SK-N-SH (cell line): ENCODE data around the gene GCDH. TPM values are rescaled to one million over a fixed set of nuclear protein-coding genes. Genes with fewer than 3 reads are reported as not detected.

Experiments used
- CTCF ChIA-PET: fragments of 300-600, 350-600 bp; formaldehyde crosslinking; extraction: SDS; loops from one replicate; lab custom pipeline; 2021; lab: Yijun Ruan, JAX
- POLR2A ChIA-PET: fragments of 350-600 bp; sonication (Branson Sonifier 250); formaldehyde crosslinking; extraction: SDS; loops from one replicate; lab custom pipeline; 2020; ENCODE audit warnings: antibody characterized with exemption, inconsistent platforms; lab: Yijun Ruan, JAX
- DNase-seq: peaks from one replicate; pipeline ENCODE4 v3.0.0; 2012
- H2AFZ ChIP-seq: fragments of 200-600 bp; sonication (generic); 2 replicates; pipeline ENCODE4 v1.8.1; 2016; ENCODE audit warnings: antibody characterized with exemption, mild to moderate bottlenecking, low read depth
- H3F3A ChIP-seq: fragments of 200-600 bp; sonication (generic); replicated peaks from 2 replicates; pipeline ENCODE3; 2016; ENCODE audit warnings: antibody characterized with exemption, mild to moderate bottlenecking; ENCODE audit not compliant: insufficient read depth
- H3K27ac ChIP-seq, 2 experiments: fragments of 200-500 bp in 1 of 2; fragments of 200-600 bp in 1 of 2; sonication (Bioruptor generic) in 1 of 2; sonication (generic), shearing (Covaris generic) in 1 of 2; 2 replicates each; pipeline versions ENCODE4 v1.5.1 to v1.6.1; 2014 to 2016; ENCODE audit warnings: low read depth in 2 of 2, inconsistent platforms in 1 of 2, low read length in 1 of 2, mild to moderate bottlenecking in 1 of 2, mixed read lengths in 1 of 2
- H3K27me3 ChIP-seq: fragments of 200-600 bp; sonication (generic), shearing (Covaris generic); 2 replicates; pipeline ENCODE4 v1.6.1; 2016; ENCODE audit warnings: mixed run types; ENCODE audit not compliant: insufficient read depth
- H3K36me3 ChIP-seq, 2 experiments: fragments of 200-500 bp in 1 of 2; fragments of 200-600 bp in 1 of 2; sonication (Bioruptor generic) in 1 of 2; sonication (generic) in 1 of 2; replicated peaks in 1 of 2; 2 replicates each; pipeline versions ENCODE3 to v1.5.1; 2014 to 2016; ENCODE audit warnings: low read length in 1 of 2, mild to moderate bottlenecking in 1 of 2; ENCODE audit not compliant: insufficient read depth in 2 of 2, control insufficient read depth in 1 of 2
- H3K4me1 ChIP-seq, 2 experiments: fragments of 200-500 bp in 1 of 2; fragments of 200-600 bp in 1 of 2; sonication (Bioruptor generic) in 1 of 2; sonication (generic), shearing (Covaris generic) in 1 of 2; 2 replicates each; pipeline versions ENCODE4 v1.5.1 to v1.6.1; 2014 to 2016; ENCODE audit warnings: low read depth in 1 of 2, low read length in 1 of 2, mixed run types in 1 of 2; ENCODE audit not compliant: insufficient read depth in 2 of 2, control insufficient read depth in 1 of 2
- H3K4me2 ChIP-seq: fragments of 200-600 bp; sonication (generic), shearing (Covaris generic); 2 replicates; pipeline ENCODE4 v1.6.1; 2017; ENCODE audit warnings: mixed run types
- H3K4me3 ChIP-seq, 2 experiments: fragments of 200-500 bp in 1 of 2; fragments of 200-600 bp in 1 of 2; sonication (Bioruptor generic) in 1 of 2; sonication (generic), shearing (Covaris generic) in 1 of 2; 2 replicates each; pipeline versions ENCODE4 v1.5.1 to v1.8.1; 2014 to 2016; ENCODE audit warnings: low read depth in 2 of 2, inconsistent platforms in 1 of 2, low read length in 1 of 2, mild to moderate bottlenecking in 1 of 2, mixed read lengths in 1 of 2, moderate library complexity in 1 of 2
- H3K79me2 ChIP-seq: fragments of 200-600 bp; sonication (generic); 2 replicates; pipeline ENCODE4 v1.8.1; 2017; ENCODE audit warnings: mild to moderate bottlenecking; ENCODE audit not compliant: insufficient read depth
- H3K9ac ChIP-seq: fragments of 200-600 bp; sonication (generic); 2 replicates; pipeline ENCODE4 v1.6.1; 2017; ENCODE audit warnings: mixed run types
- H3K9me2 ChIP-seq: fragments of 200-600 bp; sonication (generic); 2 replicates; pipeline ENCODE4 v1.6.1; 2017; ENCODE audit warnings: mixed run types
- H3K9me3 ChIP-seq: fragments of 200-600 bp; sonication (generic); 2 replicates; pipeline ENCODE4 v1.6.1; 2017; ENCODE audit warnings: mixed run types, mild to moderate bottlenecking, moderate library complexity
- H4K20me1 ChIP-seq: fragments of 200-600 bp; sonication (generic); 2 replicates; pipeline ENCODE4 v1.6.1; 2017; ENCODE audit warnings: mild to moderate bottlenecking, mixed run types; ENCODE audit not compliant: insufficient read depth
- FOXJ3 ChIP-seq: sonication (generic); formaldehyde crosslinking; IDR thresholded peaks from 2 replicates; pipeline ENCODE4 v1.5.1; 2020; ENCODE audit warnings: mild to moderate bottlenecking, missing genetic modification reagents
- GABPA ChIP-seq: IDR thresholded peaks from 2 replicates; pipeline ENCODE4 v1.4.0; 2012; ENCODE audit warnings: low read depth, mild to moderate bottlenecking
- GATA2 ChIP-seq: sonication (generic); formaldehyde crosslinking; IDR thresholded peaks from 2 replicates; pipeline ENCODE4 v1.5.0; 2020; ENCODE audit warnings: mild to moderate bottlenecking, missing genetic modification reagents
- MEF2A ChIP-seq: IDR thresholded peaks from 2 replicates; pipeline ENCODE4 v1.4.0; 2012; ENCODE audit warnings: low read depth, borderline replicate concordance
- NFIC ChIP-seq: IDR thresholded peaks from 2 replicates; pipeline ENCODE4 v1.4.0; 2012; ENCODE audit warnings: borderline replicate concordance
- RCOR1 ChIP-seq: fragments of 150-350 bp; IDR thresholded peaks from 2 replicates; pipeline ENCODE4 v1.6.1; 2017; ENCODE audit warnings: antibody characterized with exemption, low read length
- REST ChIP-seq: IDR thresholded peaks from 2 replicates; pipeline ENCODE4 v1.6.1; 2012; ENCODE audit warnings: mild to moderate bottlenecking, low read depth, low read length, moderate library complexity
- SMC3 ChIP-seq: IDR thresholded peaks from 2 replicates; pipeline ENCODE4 v1.6.1; 2012; ENCODE audit warnings: low read depth, low read length, improper control_type of control experiment
- TAF1 ChIP-seq: IDR thresholded peaks from 2 replicates; pipeline ENCODE4 v1.6.1; 2012; ENCODE audit warnings: low read depth, mild to moderate bottlenecking, low read length, moderate library complexity, borderline replicate concordance
- TEAD4 ChIP-seq: IDR thresholded peaks from 2 replicates; pipeline ENCODE4 v1.4.0; 2012; ENCODE audit warnings: mild to moderate bottlenecking, borderline replicate concordance; ENCODE audit not compliant: insufficient read depth
- USF2 ChIP-seq: fragments of 150-350 bp; IDR thresholded peaks from 2 replicates; pipeline ENCODE4 v1.6.1; 2017; ENCODE audit warnings: antibody characterized with exemption, low read length, low read depth, borderline replicate concordance
- WGBS: methylation state at CpG from one replicate; pipeline ENCODE4 v1.1.6; 2017; ENCODE audit warnings: low lambda C conversion rate; 5-methylcytosine and 5-hydroxymethylcytosine counted together
- polyA plus RNA-seq, 3 experiments: library from polyadenylated mRNA; depleted of rRNA; stranded (reverse); fragments of >200 nt; gene quantifications; 2 replicates each; pipeline ENCODE4 v1.2.3, GENCODE V29; 2012

The GCDH gene
- polyA plus RNA-seq, 1 of the 3 experiments (the other 2 are of a cell fraction) = 29.4 TPM

DNA sequence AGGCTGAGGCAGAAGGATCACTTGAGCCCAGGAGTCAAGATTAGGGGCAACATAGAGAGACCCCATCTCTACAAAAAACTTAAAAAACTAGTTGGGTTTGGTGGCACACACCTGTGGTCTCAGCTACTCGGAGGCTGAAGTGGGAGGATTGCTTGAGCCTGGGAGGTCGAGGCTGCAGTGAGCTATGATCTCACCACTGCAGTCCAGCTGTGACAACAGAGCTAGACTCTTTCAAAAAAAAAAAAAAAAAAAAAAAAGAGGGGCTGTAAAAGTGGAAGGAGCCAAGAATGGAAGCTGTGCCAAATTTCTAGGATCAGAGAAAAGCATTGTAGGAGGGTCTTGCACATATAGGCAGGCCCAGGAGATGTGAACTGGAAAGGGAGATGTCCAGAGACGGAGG, 19.3 kb upstream of the GCDH start:
- no peak for TF ChIP-seq SMC3
- no peak for TF ChIP-seq FOXJ3
- TF ChIP-seq RCOR1 = no peak
- no peak for TF ChIP-seq GATA2
- TF ChIP-seq USF2 = no peak
- no peak for TF ChIP-seq TEAD4
- TF ChIP-seq GABPA = no peak
- Histone ChIP-seq H3K36me3 (no peaks in the 10 kb centered on the region), H3K27ac (no peak overlapping the region), H2AFZ (no peak overlapping the region), H3F3A (peaks cover 7% of the 10 kb centered on the region), H3K27me3 (no peaks in the 10 kb centered on the region), H3K9ac (no peak overlapping the region), H3K79me2 (no peaks in the 10 kb centered on the region), H3K4me1 (no peaks in the 10 kb centered on the region), H3K4me2 (no peak overlapping the region), H3K9me3 (no peaks in the 10 kb centered on the region), H3K9me2 (no peaks in the 10 kb centered on the region), H3K4me3 (no peak overlapping the region), H4K20me1 (no peaks in the 10 kb centered on the region)
- DNase-seq = no peak
- ChIA-PET CTCF (interaction anchor here (1.8 to 10.3 kb wide), 3 partner anchors 9 to 24 kb away, joined by 4 to 62 read pairs (median 6); no protein-coding TSS in a partner anchor), POLR2A (no interaction called here)
- WGBS = 68% methylated on average over 3 of the region's 3 CpGs

- H3K4me3 ChIP-seq = no peak overlapping the region
- no peaks in the 10 kb centered on the region for H3K4me1 ChIP-seq
- no peak overlapping the region for H2AFZ ChIP-seq
- H3K9ac ChIP-seq = no peak overlapping the region
- ChIA-PET CTCF (interaction anchor here (0.6 to 10.3 kb wide), 6 partner anchors 8 to 114 kb away, joined by 3 to 62 read pairs (median 4); partner anchors contain the start of gene KLF1), POLR2A (interaction anchor here (2.0 kb wide), 1 partner anchor 19 kb away, joined by 6 read pairs; the partner anchor contains the start of gene GCDH)
- H3K4me2 ChIP-seq = no peak overlapping the region
- no peaks in the 10 kb centered on the region for H4K20me1 ChIP-seq
- H3F3A ChIP-seq = peaks cover 7% of the 10 kb centered on the region
- no peak overlapping the region for H3K27ac ChIP-seq
- DNase-seq = no peak
- WGBS = 87% methylated on average over 4 of the region's 5 CpGs
- TF ChIP-seq NFIC (no peak), GATA2 (no peak), TAF1 (no peak), MEF2A (no peak), USF2 (no peak), REST (no peak)
- H3K27me3 ChIP-seq = no peaks in the 10 kb centered on the region
- no peaks in the 10 kb centered on the region for H3K36me3 ChIP-seq
- no peaks in the 10 kb centered on the region for H3K9me3 ChIP-seq
- H3K9me2 ChIP-seq = no peaks in the 10 kb centered on the region
- no peaks in the 10 kb centered on the region for H3K79me2 ChIP-seq
Measured at GRCh38 chr19:12872255-12872654, 18.7 kb upstream of the GCDH start.
